ENCODE data around the gene OXCT2.

DNA sequence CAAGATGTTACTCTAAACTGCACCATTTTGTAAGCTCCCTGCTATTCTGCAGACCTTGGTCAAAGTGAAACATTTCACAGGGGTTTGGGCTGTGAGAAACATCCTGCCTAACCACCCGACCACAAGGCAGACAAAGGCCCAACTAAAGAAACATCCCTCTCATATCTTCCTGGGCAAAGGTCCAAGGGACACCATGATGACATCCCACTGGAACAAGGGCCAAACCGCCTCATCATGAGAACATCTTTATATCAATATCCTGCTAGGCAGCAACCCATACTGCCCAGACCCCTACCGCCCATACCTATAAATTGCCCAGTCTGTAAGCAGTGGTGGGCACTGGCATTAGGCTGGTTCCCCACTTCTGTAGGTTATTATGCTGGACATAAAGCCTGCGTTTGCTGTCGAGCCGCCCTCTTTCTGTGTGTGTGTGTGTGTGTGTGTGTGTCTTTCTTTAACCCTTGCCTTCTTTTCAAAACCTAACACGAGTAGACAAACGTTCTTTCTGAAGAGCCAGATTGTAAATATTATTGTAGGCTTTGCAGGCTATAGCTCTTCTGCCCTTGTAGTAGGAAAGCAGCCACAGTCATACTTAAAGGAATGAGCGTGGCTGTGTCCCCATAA is 33.5 kb downstream of the OXCT2 start:
- TF ChIP-seq, protein P1, sequence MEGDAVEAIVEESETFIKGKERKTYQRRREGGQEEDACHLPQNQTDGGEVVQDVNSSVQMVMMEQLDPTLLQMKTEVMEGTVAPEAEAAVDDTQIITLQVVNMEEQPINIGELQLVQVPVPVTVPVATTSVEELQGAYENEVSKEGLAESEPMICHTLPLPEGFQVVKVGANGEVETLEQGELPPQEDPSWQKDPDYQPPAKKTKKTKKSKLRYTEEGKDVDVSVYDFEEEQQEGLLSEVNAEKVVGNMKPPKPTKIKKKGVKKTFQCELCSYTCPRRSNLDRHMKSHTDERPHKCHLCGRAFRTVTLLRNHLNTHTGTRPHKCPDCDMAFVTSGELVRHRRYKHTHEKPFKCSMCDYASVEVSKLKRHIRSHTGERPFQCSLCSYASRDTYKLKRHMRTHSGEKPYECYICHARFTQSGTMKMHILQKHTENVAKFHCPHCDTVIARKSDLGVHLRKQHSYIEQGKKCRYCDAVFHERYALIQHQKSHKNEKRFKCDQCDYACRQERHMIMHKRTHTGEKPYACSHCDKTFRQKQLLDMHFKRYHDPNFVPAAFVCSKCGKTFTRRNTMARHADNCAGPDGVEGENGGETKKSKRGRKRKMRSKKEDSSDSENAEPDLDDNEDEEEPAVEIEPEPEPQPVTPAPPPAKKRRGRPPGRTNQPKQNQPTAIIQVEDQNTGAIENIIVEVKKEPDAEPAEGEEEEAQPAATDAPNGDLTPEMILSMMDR (IDR thresholded peaks at IDR 0.05): no peak
- no peak for TF ChIP-seq POLR2A (IDR thresholded peaks at IDR 0.05)

All from suprapubic skin (tissue), 3 donors.